Kidney capillary endothelial cell (primary cell): ENCODE measurements around the gene HMGCR.

ENCODE experiments used
- DNase-seq: peaks from one replicate; pipeline ENCODE4 v3.0.0-alpha.2; 2018; ENCODE audit warnings: low spot score

Gene HMGCR

DNA sequence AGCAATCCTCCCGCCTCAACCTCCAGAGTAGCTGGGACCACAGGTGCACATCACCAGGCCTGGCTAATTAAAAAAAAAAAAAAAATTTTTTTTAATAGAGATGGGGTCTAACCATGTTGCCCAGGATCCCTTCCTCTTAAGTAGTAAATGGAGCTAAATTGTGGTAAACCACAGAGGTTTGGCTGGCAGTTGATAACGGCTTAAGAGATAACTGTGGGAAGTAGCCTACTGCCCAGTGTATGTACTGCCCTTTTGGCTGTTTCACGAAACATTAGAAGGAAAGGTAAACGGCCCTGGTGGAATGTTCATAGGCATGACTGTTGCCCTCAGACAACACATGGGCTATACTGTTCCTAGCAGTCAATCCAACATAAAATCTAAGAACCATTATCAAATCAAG, 44.4 kb downstream of the HMGCR start:
- DNase-seq: no peak

GRCh38 chr5:75384218-75384617, 47.2 kb downstream of the HMGCR start:
- no peak for DNase-seq

DNA sequence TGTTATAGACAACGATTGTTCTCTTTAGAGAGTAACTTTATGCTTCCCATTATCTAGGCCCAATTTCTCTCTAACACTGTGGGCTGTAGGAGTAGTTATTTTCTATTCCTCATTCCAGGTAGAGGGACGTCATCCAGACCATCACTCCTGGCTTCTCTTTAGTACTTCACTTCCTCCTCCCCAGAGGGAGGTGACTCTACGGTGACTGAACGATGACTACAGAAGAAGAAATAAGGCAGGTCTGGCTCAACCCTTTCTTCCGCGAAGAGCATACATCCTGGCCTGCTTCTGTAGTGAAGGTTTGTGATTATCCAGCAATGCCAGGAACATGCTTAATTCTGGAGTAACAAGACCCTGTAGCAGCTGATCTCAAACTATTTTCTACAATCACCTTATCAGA, 50.8 kb downstream of the HMGCR start:
- DNase-seq: no peak

GRCh38 chr5:75389430-75389829, 52.4 kb downstream of the HMGCR start:
- no peak for DNase-seq

- no peak for DNase-seq
These were observed 58.3 kb downstream of the HMGCR start for GRCh38 chr5:75395277-75395676.

DNA sequence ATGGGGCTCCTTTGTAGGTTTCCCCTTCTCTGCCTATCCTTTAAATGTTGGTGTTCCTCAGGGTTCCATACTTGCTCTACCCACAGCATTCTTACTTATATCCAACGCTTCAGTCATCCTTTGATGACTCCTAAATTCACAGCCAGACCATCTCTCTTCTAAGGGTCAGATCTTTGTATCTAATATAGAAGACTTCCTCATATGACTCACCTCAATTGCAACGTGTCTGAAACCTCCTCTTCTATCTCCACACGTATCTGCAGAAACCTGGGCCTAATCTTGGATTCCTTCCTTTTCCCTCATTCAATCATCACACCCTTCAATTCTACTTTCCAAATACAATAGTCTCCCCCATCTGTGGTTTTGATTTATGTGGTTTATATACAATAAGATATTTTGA, 68.3 kb downstream of the HMGCR start:
- DNase-seq: no peak
